HepG2 (cell line): Measurements from ENCODE around the gene TEC.

ENCODE experiments used
- CTCF ChIP-seq: sonication (generic); formaldehyde crosslinking; IDR thresholded peaks from 2 replicates; pipeline ENCODE4 v1.5.0; 2020; ENCODE audit warnings: mild to moderate bottlenecking, missing genetic modification reagents, moderate library complexity
- EZH2 ChIP-seq: conservative IDR thresholded peaks from 2 replicates; pipeline ENCODE4 v1.6.1; 2012; ENCODE audit warnings: mild to moderate bottlenecking, low read depth, low read length, moderate library complexity
- GPN1 ChIP-seq: sonication (generic); formaldehyde crosslinking; IDR thresholded peaks from 2 replicates; pipeline ENCODE4 v1.5.1; 2020; ENCODE audit warnings: missing genetic modification reagents, borderline replicate concordance
- NRL ChIP-seq: sonication (generic); formaldehyde crosslinking; IDR thresholded peaks from 2 replicates; pipeline ENCODE4 v1.5.0; 2020; ENCODE audit warnings: missing genetic modification reagents, mild to moderate bottlenecking, moderate library complexity, borderline replicate concordance
- RAD21 ChIP-seq: fragments of 450-650 bp; formaldehyde crosslinking; IDR thresholded peaks from 2 replicates; pipeline ENCODE4 v1.5.0; 2020; ENCODE audit warnings: mild to moderate bottlenecking
- TF ChIP-seq, protein P1 (sequence below): IDR thresholded peaks from 2 replicates; pipeline ENCODE4 v1.6.1; 2016; ENCODE audit warnings: missing compliant biosample characterization, missing genetic modification reagents, borderline replicate concordance

DNA sequence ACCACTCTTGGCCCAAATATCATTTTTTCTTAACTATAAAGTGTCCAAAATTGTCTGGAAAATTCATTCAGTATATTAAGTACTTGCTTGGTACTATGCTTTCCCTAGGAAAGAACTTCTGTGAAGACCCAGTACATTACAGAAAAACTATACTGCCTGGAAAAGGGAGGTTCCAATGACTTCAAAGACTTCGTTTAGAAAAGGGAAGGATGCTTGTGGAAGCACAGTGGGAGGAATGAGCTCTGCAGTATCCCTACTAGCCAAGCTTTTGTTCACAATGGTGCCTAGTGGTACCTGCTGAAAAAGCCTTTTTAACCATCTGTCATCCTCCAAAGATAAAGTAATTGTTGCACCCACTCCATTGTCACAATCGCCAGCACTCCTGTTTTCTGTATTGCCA, 7.2 kb downstream of the TEC start:
- TF ChIP-seq EZH2 (no peak), CTCF (CRISPR knock-in tag) (no peak), NRL (CRISPR knock-in tag) (no peak), GPN1 (CRISPR knock-in tag) (no peak), RAD21 (no peak)
- TF ChIP-seq, protein P1, sequence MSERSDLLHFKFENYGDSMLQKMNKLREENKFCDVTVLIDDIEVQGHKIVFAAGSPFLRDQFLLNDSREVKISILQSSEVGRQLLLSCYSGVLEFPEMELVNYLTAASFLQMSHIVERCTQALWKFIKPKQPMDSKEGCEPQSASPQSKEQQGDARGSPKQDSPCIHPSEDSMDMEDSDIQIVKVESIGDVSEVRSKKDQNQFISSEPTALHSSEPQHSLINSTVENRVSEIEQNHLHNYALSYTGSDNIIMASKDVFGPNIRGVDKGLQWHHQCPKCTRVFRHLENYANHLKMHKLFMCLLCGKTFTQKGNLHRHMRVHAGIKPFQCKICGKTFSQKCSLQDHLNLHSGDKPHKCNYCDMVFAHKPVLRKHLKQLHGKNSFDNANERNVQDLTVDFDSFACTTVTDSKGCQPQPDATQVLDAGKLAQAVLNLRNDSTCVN (CRISPR knock-in tag) = no peak
